ENCODE results near the gene FLAD1.

FLAD1 gene

DNA sequence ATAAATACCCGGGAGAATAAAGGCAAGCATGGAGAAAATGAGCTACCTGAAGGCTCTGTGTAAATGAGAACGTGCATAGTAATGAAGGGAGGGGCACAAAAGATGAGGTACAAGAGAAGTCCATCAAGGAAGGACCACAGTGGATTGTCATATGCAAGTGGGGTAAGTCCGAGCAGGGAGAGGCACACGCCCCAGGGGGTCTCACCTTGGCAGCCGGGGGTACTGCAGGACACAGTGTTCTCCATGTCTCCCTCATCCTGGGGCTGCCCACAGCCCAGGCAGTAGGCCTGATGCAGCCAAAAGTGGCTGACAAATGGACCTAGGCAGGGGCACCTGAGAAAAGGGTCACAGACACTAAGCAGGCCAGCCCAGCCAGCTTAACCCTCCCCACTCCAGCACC lies 40.5 kb downstream of the FLAD1 start:
- Histone ChIP-seq H3K4me3 (ENCODE audit: low read depth, low read length) (no peak overlapping the region), H3K9ac (ENCODE audit: low read depth, low read length) (no peak overlapping the region), H3K36me3 (ENCODE audit: control insufficient read depth, insufficient read depth, low read length) (no peaks in the 10 kb centered on the region), H3K27ac (ENCODE audit: low read depth, low read length) (no peak overlapping the region), H3K27me3 (ENCODE audit: control insufficient read depth, insufficient read depth, low read length) (no peaks in the 10 kb centered on the region), H3K4me1 (ENCODE audit: control insufficient read depth, insufficient read depth, low read length) (no peaks in the 10 kb centered on the region), H3K9me3 (ENCODE audit: control insufficient read depth, insufficient read depth, low read length) (no peaks in the 10 kb centered on the region)

DNA sequence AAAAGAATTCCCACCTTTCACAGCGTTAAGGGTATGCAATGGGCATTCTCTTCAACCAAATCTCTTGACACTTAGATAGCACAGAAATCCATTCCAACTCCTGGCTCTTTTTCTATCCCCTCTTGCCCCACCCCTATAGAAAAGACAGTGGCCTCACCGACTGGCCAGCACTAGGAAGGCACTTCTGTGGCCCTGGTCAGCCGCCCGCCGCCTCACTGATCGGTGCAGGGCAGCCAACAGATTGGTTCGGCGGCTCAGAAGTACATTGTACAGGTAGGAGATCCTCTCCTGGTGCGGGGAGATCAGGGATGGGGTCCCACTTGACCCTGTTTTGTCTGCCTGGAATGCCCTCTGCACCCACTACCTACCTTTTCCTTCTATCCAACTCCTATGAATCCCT lies 41.2 kb downstream of the FLAD1 start:
- H3K9me3 ChIP-seq (ENCODE audit: control insufficient read depth, insufficient read depth, low read length) = no peaks in the 10 kb centered on the region
- no peaks in the 10 kb centered on the region for H3K36me3 ChIP-seq (ENCODE audit: control insufficient read depth, insufficient read depth, low read length)
- no peak overlapping the region for H3K9ac ChIP-seq (ENCODE audit: low read depth, low read length)
- no peak overlapping the region for H3K4me3 ChIP-seq (ENCODE audit: low read depth, low read length)
- H3K27ac ChIP-seq (ENCODE audit: low read depth, low read length) = no peak overlapping the region
- no peaks in the 10 kb centered on the region for H3K4me1 ChIP-seq (ENCODE audit: control insufficient read depth, insufficient read depth, low read length)
- no peaks in the 10 kb centered on the region for H3K27me3 ChIP-seq (ENCODE audit: control insufficient read depth, insufficient read depth, low read length)

DNA sequence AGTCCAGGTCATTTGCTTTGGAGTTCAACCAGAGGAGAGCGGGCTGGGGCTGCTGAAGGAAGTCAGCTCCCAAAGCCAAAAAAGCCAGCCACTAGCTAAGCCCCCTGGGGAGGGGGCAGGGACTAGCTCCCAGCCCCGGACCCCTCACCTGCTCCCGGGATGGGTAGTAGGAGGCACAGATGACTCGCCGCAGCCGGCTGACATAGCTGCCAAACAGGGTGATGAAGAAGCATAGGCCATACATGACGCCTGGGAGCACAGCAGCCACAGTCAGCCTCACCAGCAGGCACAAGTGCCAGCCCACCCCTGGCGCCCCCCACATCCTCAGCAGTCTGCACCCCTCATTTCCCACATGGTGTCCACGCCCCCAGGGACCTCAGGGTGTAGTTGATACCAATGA lies 43.0 kb downstream of the FLAD1 start:
- H3K9me3 ChIP-seq (ENCODE audit: control insufficient read depth, insufficient read depth, low read length) = no peaks in the 10 kb centered on the region
- no peak overlapping the region for H3K4me3 ChIP-seq (ENCODE audit: low read depth, low read length)
- H3K9ac ChIP-seq (ENCODE audit: low read depth, low read length) = no peak overlapping the region
- no peaks in the 10 kb centered on the region for H3K36me3 ChIP-seq (ENCODE audit: control insufficient read depth, insufficient read depth, low read length)
- no peak overlapping the region for H3K27ac ChIP-seq (ENCODE audit: low read depth, low read length)
- no peaks in the 10 kb centered on the region for H3K27me3 ChIP-seq (ENCODE audit: control insufficient read depth, insufficient read depth, low read length)
- H3K4me1 ChIP-seq (ENCODE audit: control insufficient read depth, insufficient read depth, low read length) = no peaks in the 10 kb centered on the region

DNA sequence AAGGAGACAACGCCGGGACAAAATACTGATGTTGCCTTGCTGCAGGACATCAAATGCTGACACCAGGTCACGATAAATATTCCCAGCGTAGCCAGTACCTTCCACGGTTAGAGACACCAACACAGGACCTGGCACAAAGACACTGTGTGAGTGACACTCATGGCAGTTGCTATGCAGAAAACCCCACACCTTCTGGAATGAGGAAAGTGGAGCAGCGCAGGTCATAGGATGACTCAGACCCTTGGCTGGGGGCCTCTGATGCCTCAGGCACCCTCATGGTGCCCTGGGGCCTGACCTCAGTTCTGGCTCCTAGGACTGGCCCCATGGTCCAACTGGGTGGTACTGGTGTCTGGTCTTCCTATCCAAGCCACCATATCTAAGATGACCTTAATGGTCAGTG lies 43.4 kb downstream of the FLAD1 start:
- no peaks in the 10 kb centered on the region for H3K36me3 ChIP-seq (ENCODE audit: control insufficient read depth, insufficient read depth, low read length)
- H3K9me3 ChIP-seq (ENCODE audit: control insufficient read depth, insufficient read depth, low read length) = no peaks in the 10 kb centered on the region
- H3K27me3 ChIP-seq (ENCODE audit: control insufficient read depth, insufficient read depth, low read length) = no peaks in the 10 kb centered on the region
- no peaks in the 10 kb centered on the region for H3K4me1 ChIP-seq (ENCODE audit: control insufficient read depth, insufficient read depth, low read length)
- H3K27ac ChIP-seq (ENCODE audit: low read depth, low read length) = no peak overlapping the region
- no peak overlapping the region for H3K4me3 ChIP-seq (ENCODE audit: low read depth, low read length)
- no peak overlapping the region for H3K9ac ChIP-seq (ENCODE audit: low read depth, low read length)

DNA sequence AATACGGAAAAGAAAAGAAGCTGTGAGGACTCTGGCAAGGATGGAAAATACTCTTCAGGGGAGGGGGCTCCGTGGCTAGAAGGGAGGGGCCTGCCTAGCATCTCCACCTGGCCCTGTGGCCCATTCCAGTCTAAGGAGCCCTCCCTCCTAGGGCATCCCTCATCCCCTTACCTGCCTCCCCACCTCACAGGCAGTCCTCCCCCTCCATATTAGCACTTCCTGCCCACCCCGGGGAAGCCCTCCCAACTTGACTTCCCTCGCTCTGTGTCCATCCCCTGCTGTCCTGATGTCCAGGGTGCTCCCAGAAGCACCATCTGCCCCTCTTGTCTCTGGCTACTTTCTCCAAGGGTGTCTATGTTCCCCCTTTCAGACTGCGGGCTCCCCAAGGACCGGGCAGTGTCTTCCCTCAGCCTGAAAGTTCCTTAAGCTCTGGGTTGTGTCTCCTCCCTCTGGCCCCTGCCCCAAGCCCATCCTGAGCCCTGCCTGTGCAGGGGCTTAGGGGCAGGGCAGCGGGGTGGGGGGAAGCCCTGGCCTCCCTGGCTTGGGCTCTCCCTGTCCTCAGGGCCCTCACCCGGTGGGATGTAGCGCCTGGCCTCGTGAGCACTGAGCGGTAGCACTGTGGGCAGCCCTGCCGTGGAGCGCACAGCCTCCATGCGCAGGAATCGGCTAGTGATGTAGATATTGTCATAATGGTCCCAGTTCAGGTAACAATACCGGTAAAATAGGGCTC lies 46.5 kb downstream of the FLAD1 start:
- Histone ChIP-seq H3K4me1 (ENCODE audit: control insufficient read depth, insufficient read depth, low read length) (no peaks in the 10 kb centered on the region), H3K9me3 (ENCODE audit: control insufficient read depth, insufficient read depth, low read length) (no peaks in the 10 kb centered on the region), H3K27me3 (ENCODE audit: control insufficient read depth, insufficient read depth, low read length) (no peaks in the 10 kb centered on the region), H3K36me3 (ENCODE audit: control insufficient read depth, insufficient read depth, low read length) (no peaks in the 10 kb centered on the region), H3K9ac (ENCODE audit: low read depth, low read length) (no peak overlapping the region), H3K27ac (ENCODE audit: low read depth, low read length) (no peak overlapping the region), H3K4me3 (ENCODE audit: low read depth, low read length) (no peak overlapping the region)

DNA sequence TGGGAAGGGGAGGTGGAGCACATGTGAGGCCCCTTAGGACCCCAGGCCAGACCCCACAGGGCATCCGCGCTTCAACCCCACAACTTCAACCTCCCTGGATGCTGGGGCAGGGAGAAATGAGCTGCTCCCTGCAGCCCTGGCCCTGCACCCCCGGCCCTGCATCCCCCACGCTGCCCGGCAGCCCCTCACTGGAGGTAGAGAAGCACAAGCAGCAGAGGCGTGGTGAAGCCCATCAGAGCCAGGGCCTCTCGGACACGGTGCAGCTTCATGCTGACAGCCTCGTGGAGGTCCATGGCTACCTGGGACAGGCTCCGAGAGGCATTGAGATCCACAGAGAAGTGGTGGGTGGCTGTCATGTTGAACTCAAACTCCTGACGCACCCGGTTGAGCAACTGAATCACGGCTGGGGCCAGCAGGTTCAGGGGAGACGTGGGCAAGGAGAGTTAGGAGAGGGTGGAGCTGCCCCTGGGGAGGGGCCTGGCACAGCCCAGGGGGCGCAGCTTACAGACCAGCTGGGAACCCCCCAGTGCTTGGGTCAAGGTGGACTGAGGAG lies 47.2 kb downstream of the FLAD1 start:
- Histone ChIP-seq H3K9ac (ENCODE audit: low read depth, low read length) (no peak overlapping the region), H3K4me1 (ENCODE audit: control insufficient read depth, insufficient read depth, low read length) (no peaks in the 10 kb centered on the region), H3K36me3 (ENCODE audit: control insufficient read depth, insufficient read depth, low read length) (no peaks in the 10 kb centered on the region), H3K27ac (ENCODE audit: low read depth, low read length) (no peak overlapping the region), H3K27me3 (ENCODE audit: control insufficient read depth, insufficient read depth, low read length) (no peaks in the 10 kb centered on the region), H3K9me3 (ENCODE audit: control insufficient read depth, insufficient read depth, low read length) (no peaks in the 10 kb centered on the region), H3K4me3 (ENCODE audit: low read depth, low read length) (no peak overlapping the region)

DNA sequence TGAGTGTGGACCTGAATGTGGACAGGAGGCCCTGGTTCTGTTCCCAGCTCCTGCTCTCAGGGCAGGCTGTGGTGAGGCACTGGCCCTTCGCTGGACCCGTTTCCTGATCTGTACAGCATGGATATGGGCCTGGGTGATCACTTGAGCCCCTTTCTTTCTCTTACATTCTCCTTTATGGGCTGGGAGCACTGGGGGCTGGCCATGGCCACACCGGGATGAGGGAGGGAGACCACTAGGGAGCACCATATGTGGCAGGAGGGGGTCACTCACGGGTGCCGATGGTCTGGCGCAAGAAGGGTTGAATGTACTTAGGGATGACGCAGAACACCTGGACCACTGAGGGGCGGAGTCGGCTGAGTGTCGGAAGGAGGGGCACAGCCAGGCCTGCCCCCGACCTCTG lies 47.8 kb downstream of the FLAD1 start:
- H3K9ac ChIP-seq (ENCODE audit: low read depth, low read length) = no peak overlapping the region
- no peaks in the 10 kb centered on the region for H3K27me3 ChIP-seq (ENCODE audit: control insufficient read depth, insufficient read depth, low read length)
- H3K4me1 ChIP-seq (ENCODE audit: control insufficient read depth, insufficient read depth, low read length) = no peaks in the 10 kb centered on the region
- no peaks in the 10 kb centered on the region for H3K36me3 ChIP-seq (ENCODE audit: control insufficient read depth, insufficient read depth, low read length)
- H3K9me3 ChIP-seq (ENCODE audit: control insufficient read depth, insufficient read depth, low read length) = no peaks in the 10 kb centered on the region
- H3K27ac ChIP-seq (ENCODE audit: low read depth, low read length) = no peak overlapping the region
- no peak overlapping the region for H3K4me3 ChIP-seq (ENCODE audit: low read depth, low read length)

DNA sequence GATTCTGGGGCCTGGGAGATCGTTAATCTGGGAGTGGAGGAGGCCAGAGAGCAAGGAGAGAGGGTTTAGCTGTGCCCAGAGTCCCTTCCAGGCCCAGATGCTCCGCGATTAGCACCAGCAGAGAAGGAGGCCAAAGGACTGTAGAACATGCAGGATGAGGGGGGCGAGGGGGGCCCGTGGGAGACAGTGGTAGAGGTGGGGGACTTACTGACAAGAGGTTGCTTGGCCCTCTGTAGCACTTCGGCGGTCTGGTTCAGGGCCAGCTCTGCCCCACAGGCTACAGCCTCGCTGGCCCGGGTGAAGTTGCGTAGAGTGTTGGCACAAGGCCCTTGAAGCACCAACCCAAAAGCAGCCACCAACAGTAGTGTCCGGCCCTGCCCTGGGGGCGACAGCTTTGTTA lies 49.7 kb downstream of the FLAD1 start:
- Histone ChIP-seq H3K9ac (ENCODE audit: low read depth, low read length) (no peak overlapping the region), H3K4me1 (ENCODE audit: control insufficient read depth, insufficient read depth, low read length) (no peaks in the 10 kb centered on the region), H3K27me3 (ENCODE audit: control insufficient read depth, insufficient read depth, low read length) (no peaks in the 10 kb centered on the region), H3K36me3 (ENCODE audit: control insufficient read depth, insufficient read depth, low read length) (no peaks in the 10 kb centered on the region), H3K4me3 (ENCODE audit: low read depth, low read length) (no peak overlapping the region), H3K9me3 (ENCODE audit: control insufficient read depth, insufficient read depth, low read length) (no peaks in the 10 kb centered on the region), H3K27ac (ENCODE audit: low read depth, low read length) (no peak overlapping the region)

DNA sequence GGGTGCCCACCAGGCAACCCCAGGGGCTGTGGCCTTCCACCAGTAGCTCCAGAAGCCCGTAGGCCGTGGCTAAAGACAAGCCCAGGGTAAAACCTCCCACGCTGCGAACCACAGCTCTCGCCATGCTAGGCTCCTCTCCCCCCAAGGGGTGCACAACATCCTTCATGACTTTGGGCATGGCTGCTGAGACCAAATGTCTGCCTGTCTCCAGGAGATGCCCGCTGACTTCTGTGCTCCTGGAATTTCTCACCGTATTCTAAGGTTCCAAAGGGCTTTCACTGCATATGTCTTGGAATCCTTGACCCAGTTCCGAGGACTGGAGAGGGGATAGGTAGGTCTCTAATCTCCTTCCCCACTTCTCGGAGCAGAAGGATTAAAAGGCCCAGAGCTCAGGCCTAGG lies 50.4 kb downstream of the FLAD1 start, which contains the start of the genes DCST1 and DCST2:
Gene DCST1, plus strand, starts transcription at position 301 of the 400 bp plus-strand sequence. CDS start 213 bp downstream, outside the sequence.
Gene DCST2, minus strand, starts transcription at position 258 of the 400 bp plus-strand sequence. Its CDS starts 80 bp downstream, at position 178.
- no peak within 1 kb of the TSS for H3K27ac ChIP-seq (ENCODE audit: low read depth, low read length)
- H3K4me1 ChIP-seq (ENCODE audit: control insufficient read depth, insufficient read depth, low read length) = no peaks in the 10 kb centered on the region
- no peaks in the 10 kb centered on the region for H3K9me3 ChIP-seq (ENCODE audit: control insufficient read depth, insufficient read depth, low read length)
- H3K27me3 ChIP-seq (ENCODE audit: control insufficient read depth, insufficient read depth, low read length) = peaks cover 3% of the 10 kb centered on the region; the same call in 1 of the 2 replicates
- no peak within 1 kb of the TSS for H3K4me3 ChIP-seq (ENCODE audit: low read depth, low read length)
- H3K9ac ChIP-seq (ENCODE audit: low read depth, low read length) = no peak within 1 kb of the TSS
- no peaks in the 10 kb centered on the region for H3K36me3 ChIP-seq (ENCODE audit: control insufficient read depth, insufficient read depth, low read length)

DNA sequence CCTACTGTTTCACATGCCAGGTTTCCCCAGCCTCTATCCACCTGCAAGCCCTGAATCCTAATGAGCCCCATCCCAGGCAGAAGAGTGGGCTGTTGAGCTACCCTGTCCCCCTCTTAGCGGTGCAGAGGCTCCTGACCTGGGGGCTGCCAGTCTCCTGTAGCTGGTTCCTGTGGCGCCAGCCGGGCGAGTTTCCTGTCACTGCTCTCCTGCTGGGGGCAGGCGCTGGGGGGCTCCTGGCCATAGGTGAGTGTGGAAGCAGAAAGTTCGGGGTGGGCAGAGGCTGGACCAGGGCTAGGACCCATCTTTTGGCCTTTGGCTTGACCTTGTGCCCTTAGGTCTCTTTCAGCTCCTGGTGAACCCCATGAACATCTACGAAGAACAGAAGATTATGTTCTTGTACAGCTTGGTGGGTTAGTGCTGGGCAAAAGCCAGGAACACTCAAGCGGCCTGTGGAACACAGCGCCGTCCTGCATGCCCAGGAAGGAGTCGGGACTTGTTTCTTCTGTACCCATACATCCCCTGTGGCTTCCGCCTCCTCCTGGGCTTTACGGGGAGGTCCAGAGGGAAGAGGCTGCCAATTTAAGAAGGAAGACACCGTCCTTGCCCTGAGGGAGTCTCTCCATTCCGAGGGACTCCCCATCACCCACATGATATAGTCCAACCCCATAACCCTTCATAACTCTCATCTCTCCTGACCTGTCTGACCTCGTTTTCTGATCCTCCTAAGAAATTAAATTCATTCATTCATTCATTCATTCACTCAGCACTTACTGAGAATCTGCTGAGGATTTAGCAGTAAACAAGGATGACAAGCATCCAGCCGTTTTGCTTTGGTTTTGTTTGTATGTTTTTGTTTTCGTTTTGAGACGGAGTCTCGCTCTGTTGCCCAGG lies 51.4 kb downstream of the FLAD1 start:
- peaks cover 7% of the 10 kb centered on the region; the same call in 1 of the 2 replicates for H3K27me3 ChIP-seq (ENCODE audit: control insufficient read depth, insufficient read depth, low read length)
- H3K9ac ChIP-seq (ENCODE audit: low read depth, low read length) = no peak overlapping the region
- H3K36me3 ChIP-seq (ENCODE audit: control insufficient read depth, insufficient read depth, low read length) = no peaks in the 10 kb centered on the region

DNA sequence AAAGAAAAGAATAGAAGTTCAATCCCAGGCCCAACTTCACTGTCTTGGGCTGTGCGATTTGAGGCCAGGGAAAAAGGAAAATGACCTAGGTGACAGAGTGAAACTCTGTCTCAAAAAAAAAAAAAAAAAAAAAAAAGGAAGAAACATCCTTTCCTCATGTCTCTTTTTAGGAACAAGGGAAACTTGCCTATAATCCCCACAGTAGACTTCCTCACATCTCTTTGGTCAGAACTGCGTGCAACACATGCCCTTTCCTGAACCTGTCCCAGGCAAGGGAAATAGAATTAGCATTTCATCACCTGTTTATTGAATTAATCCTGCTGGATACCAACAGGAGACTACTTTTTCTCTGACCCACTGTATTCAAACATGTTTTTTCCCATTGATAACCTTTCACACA lies 52.8 kb downstream of the FLAD1 start:
- H3K36me3 ChIP-seq (ENCODE audit: control insufficient read depth, insufficient read depth, low read length) = no peaks in the 10 kb centered on the region
- H3K4me1 ChIP-seq (ENCODE audit: control insufficient read depth, insufficient read depth, low read length) = no peaks in the 10 kb centered on the region
- H3K9ac ChIP-seq (ENCODE audit: low read depth, low read length) = no peak overlapping the region
- H3K27ac ChIP-seq (ENCODE audit: low read depth, low read length) = no peak overlapping the region
- H3K9me3 ChIP-seq (ENCODE audit: control insufficient read depth, insufficient read depth, low read length) = no peaks in the 10 kb centered on the region
- no peak overlapping the region for H3K4me3 ChIP-seq (ENCODE audit: low read depth, low read length)
- peaks cover 7% of the 10 kb centered on the region; the same call in 1 of the 2 replicates for H3K27me3 ChIP-seq (ENCODE audit: control insufficient read depth, insufficient read depth, low read length)

More for the DNA sequence above, 51.4 kb downstream of the FLAD1 start:
- H3K9me3 ChIP-seq (ENCODE audit: control insufficient read depth, insufficient read depth, low read length) = no peaks in the 10 kb centered on the region
- H3K27ac ChIP-seq (ENCODE audit: low read depth, low read length) = no peak overlapping the region
- H3K4me1 ChIP-seq (ENCODE audit: control insufficient read depth, insufficient read depth, low read length) = no peaks in the 10 kb centered on the region
- H3K4me3 ChIP-seq (ENCODE audit: low read depth, low read length) = no peak overlapping the region

Measured in HUES48 (cell line).